ENCODE results near the gene TSHZ2.

GRCh38 chr20:53444401-53445149 lies 472.4 kb downstream of the TSHZ2 start:
- TF ChIP-seq RAD21 (conservative IDR thresholded peaks at IDR 0.05): no peak
- TF ChIP-seq, protein P1, sequence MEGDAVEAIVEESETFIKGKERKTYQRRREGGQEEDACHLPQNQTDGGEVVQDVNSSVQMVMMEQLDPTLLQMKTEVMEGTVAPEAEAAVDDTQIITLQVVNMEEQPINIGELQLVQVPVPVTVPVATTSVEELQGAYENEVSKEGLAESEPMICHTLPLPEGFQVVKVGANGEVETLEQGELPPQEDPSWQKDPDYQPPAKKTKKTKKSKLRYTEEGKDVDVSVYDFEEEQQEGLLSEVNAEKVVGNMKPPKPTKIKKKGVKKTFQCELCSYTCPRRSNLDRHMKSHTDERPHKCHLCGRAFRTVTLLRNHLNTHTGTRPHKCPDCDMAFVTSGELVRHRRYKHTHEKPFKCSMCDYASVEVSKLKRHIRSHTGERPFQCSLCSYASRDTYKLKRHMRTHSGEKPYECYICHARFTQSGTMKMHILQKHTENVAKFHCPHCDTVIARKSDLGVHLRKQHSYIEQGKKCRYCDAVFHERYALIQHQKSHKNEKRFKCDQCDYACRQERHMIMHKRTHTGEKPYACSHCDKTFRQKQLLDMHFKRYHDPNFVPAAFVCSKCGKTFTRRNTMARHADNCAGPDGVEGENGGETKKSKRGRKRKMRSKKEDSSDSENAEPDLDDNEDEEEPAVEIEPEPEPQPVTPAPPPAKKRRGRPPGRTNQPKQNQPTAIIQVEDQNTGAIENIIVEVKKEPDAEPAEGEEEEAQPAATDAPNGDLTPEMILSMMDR (IDR thresholded peaks at IDR 0.05; ENCODE audit: poor library complexity, severe bottlenecking): no peak
- TF ChIP-seq TAF1 (IDR thresholded peaks at IDR 0.05; ENCODE audit: low read depth): no peak
- no peak for TF ChIP-seq EZH2 (IDR thresholded peaks at IDR 0.05; ENCODE audit: borderline replicate concordance, insufficient read depth, low read length, poor library complexity, severe bottlenecking)
- TF ChIP-seq SMC3 (conservative IDR thresholded peaks at IDR 0.05; ENCODE audit: poor library complexity): no peak
- TF ChIP-seq EP300 (conservative IDR thresholded peaks at IDR 0.05; ENCODE audit: poor library complexity, severe bottlenecking): no peak
- TF ChIP-seq, protein P2, sequence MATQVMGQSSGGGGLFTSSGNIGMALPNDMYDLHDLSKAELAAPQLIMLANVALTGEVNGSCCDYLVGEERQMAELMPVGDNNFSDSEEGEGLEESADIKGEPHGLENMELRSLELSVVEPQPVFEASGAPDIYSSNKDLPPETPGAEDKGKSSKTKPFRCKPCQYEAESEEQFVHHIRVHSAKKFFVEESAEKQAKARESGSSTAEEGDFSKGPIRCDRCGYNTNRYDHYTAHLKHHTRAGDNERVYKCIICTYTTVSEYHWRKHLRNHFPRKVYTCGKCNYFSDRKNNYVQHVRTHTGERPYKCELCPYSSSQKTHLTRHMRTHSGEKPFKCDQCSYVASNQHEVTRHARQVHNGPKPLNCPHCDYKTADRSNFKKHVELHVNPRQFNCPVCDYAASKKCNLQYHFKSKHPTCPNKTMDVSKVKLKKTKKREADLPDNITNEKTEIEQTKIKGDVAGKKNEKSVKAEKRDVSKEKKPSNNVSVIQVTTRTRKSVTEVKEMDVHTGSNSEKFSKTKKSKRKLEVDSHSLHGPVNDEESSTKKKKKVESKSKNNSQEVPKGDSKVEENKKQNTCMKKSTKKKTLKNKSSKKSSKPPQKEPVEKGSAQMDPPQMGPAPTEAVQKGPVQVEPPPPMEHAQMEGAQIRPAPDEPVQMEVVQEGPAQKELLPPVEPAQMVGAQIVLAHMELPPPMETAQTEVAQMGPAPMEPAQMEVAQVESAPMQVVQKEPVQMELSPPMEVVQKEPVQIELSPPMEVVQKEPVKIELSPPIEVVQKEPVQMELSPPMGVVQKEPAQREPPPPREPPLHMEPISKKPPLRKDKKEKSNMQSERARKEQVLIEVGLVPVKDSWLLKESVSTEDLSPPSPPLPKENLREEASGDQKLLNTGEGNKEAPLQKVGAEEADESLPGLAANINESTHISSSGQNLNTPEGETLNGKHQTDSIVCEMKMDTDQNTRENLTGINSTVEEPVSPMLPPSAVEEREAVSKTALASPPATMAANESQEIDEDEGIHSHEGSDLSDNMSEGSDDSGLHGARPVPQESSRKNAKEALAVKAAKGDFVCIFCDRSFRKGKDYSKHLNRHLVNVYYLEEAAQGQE (IDR thresholded peaks at IDR 0.05; ENCODE audit: borderline replicate concordance): no peak
- TF ChIP-seq POLR2AphosphoS5 (IDR thresholded peaks at IDR 0.05): no peak
- no peak for TF ChIP-seq MXI1 (conservative IDR thresholded peaks at IDR 0.05; ENCODE audit: poor library complexity, severe bottlenecking)
